ENCODE measurements around the gene C1orf116. TPM values are rescaled to one million over a fixed set of nuclear protein-coding genes. Genes with fewer than 3 reads are reported as not detected.

Gene C1orf116
- total RNA-seq, 1 donor from 2014 or later, result 2.0 TPM

DNA sequence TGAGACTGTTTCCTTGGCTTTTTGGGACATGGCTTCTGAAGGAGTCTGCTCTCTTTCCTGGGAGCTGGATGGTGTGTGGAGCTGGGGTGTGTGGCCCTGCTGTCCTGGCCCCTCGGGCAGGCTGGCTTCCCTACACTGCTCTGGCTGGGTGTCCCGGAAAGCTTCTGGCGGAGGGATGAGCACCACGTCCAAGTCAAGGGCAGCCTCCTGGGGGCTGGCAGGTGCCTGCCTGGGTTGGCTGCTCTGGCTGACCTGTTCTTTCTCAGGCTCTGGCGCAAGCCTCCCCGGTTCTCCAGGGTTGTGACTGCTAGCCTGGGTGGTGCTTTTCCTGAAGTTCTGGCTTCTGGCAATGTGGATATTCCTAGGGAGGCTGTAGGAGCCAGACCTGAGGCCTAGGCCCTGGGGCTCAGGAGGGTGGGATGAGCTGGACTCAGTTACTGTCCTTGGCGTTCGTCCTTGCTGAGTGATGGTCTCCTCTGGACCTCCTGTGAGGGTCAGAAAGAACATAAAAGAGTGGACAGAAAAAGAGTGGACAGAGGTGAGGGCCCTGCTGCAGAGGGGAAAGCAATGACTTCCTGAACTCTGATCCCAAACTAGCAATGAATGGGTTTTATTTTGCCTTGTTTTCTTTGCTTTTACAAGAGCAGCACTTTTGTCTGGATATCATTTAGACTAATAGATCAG, 9.4 kb downstream of the C1orf116 start:
- ATAC-seq (peak; percentile 23), DNase-seq (peak; percentile 62)
- intact Hi-C loops (cut with micrococcal nuclease), result no loop called here

- intact Hi-C loops (cut with micrococcal nuclease), result no loop called here
These were observed 10.5 kb downstream of the C1orf116 start for GRCh38 chr1:207021876-207022596.

DNA sequence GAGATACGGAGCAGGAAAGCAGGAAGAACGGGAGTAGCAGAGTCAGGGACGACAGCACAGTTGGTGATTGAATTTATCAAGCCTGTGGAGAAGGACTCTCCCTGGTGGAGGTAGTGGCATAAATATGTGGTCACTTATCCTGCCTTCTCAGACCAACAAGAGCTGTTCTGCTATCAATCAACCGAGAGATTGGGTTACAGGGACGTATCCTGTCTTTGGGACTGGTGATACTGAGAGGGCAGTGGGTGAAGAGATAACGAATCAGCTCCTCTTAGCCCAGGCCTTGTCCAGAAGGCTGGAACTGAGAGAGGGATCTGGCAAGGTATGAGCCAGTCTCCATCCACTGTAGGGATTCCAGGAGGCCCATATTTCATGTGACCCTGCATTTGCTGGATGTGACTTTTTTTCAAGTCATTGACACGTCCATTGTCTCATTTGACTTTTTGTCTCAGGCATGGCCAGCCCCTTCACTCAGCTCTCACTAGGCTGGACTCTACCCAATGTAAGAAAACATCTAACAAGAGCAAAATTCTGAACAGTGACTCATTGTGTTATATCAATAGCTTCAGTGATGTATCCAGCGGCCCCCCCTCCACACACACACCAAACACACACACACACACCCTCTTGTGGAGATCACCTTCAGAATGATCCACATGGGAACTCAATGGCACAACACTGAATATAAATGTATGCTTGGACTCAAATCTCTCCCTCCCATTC, 11.3 kb downstream of the C1orf116 start:
- intact Hi-C loops (cut with micrococcal nuclease), result no loop called here
- DNase-seq (no peak), ATAC-seq (no peak)

More at GRCh38 chr1:207021876-207022596, 10.5 kb downstream of the C1orf116 start:
- ATAC-seq (no peak), DNase-seq (peak; percentile 20)

GRCh38 chr1:207020709-207021107, 11.8 kb downstream of the C1orf116 start:
- intact Hi-C loops (cut with micrococcal nuclease), result no loop called here
- ATAC-seq (no peak), DNase-seq (no peak)

DNA sequence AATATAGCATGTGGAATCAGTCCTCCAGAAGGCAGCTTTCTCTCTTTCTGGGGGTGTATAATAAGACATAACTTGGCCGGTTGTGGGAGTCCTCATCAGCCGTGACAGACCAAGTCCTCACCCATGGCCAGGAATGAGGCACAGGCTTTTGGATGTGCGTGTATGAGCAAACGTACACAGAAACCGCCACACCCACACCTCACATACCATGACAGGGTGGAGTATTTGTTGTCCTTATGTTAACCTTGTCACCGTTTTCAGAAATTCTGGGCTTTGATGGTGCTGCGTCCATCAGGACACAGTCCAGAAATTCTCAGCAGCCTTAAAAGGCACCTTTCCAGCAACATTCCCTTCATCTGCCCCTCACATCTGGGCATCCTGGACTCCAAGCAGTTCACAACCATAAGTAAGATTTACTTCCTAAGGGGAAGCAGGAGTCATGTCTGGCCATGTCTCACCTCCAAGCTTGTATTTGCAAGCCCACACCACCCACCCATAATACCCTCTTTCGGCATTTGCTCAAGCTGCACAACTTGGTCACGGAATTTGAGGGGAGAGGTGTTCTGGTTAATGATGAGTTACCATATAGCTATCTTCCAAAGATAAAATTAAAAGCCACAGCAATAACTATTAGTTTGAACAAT, 12.4 kb downstream of the C1orf116 start:
- DNase-seq (no peak), ATAC-seq (no peak)
- intact Hi-C loops (cut with micrococcal nuclease), result no loop called here

DNA sequence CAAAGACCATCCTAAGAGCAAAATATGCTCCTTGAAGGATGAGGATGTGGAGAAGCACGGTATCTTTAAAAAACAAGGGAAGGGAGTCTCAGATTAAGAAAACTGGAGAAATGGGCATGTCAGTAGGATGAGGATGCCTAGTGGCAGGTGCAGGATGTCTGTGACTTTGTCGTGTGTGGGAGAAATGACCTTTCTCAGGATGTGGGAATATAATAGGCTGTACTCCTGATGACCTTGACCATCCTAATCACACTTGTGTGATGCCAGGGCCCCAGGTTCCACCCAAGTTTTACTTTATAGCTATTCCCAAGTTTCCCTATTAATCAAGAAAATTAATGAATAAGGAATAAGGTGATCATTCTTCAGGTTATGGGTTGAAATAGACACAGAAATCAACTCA, 12.9 kb downstream of the C1orf116 start:
- DNase-seq, result no peak
- intact Hi-C loops (cut with micrococcal nuclease), result no loop called here
- ATAC-seq, result no peak

DNA sequence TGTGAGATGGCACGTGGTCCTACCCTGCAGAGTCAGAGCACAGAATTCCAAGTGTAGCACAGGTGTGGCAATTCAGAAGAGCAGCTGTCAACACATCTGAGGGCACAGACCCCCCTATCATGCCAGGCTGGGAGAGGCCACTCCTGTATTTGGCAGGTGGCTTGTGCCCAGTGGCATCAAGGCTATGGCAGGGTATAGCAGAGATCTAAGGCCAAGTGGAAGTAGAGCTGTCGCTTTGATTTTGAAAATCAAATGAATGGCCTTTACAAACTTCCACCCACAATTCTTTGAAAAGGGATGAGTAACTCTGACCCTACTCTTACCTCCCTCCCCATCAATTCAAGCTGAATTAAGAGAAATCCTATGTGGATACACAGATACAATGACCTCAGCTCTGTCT, 13.4 kb downstream of the C1orf116 start:
- intact Hi-C loops (cut with micrococcal nuclease), result no loop called here
- DNase-seq, result no peak
- no peak for ATAC-seq

DNA sequence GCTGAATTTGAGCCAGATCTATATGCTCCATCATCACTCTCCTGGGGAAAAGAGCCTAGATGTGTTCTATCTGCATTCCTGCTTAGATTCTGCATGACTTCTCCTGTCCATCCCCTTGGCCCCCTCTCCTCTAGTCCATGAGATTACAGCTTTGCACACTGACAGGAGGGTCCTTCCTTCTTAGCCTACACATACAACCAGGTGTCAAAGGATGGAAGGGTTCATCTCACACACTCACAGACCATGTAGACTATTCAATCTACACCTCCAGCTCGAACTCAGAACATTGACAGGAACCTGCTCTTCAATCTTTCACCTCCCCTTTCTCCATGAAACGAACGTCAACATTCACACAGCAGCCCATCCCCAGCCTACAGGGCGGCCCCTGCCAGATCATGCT, 13.8 kb downstream of the C1orf116 start:
- intact Hi-C loops (cut with micrococcal nuclease), result no loop called here
- DNase-seq, result no peak
- ATAC-seq, result no peak

- intact Hi-C loops (cut with micrococcal nuclease), result no loop called here
- no peak for DNase-seq
- peak; percentile 61 for ATAC-seq
These were observed 14.7 kb downstream of the C1orf116 start for GRCh38 chr1:207017615-207018559.

DNA sequence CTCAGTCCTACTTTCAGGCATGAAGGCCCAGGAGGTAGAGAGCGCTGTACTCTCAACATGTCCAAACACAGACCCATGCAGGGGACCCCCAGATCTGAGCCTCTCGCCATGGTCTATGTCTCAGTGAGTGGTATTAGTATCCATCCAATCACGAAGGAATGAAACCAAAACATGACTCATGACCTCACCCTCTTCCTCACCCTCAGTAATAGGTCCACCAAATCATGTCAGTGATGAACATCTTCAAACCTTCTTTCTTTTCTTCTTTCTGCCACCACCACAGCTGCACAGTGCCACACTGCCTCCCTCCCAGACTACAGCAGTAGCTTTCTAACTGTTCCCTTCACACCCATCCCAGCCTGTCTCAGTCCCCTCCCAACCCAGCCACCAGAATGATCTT, 16.8 kb downstream of the C1orf116 start:
- intact Hi-C loops (cut with micrococcal nuclease), result no loop called here
- no peak for ATAC-seq

DNA sequence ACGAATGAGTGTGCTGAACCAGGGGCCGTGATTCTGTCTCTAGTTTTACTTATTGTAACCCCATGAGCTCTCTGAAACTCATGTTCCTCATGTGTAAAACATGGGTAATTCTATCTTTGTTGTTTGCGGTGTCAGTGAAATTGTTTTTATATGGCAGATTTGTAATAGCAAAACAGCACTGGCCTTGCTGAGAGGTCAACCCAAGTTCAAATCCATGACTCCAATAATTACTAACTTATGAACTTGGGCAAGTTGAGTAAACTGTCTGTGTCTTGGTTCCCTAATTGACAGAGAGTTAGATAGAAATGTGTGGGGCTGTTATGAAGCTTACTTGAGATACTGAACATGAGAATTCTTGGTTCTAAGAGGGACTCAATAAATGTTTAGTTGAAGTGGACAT, 17.8 kb downstream of the C1orf116 start:
- no peak for ATAC-seq
- intact Hi-C loops (cut with micrococcal nuclease), result no loop called here
- DNase-seq, result no peak

More for the DNA sequence above, 16.8 kb downstream of the C1orf116 start:
- DNase-seq, result no peak

GRCh38 chr1:207013321-207014085, 19.1 kb downstream of the C1orf116 start:
- intact Hi-C loops (cut with micrococcal nuclease), result no loop called here
- no peak for DNase-seq
- ATAC-seq, result no peak

GRCh38 chr1:207010726-207011125, 21.8 kb downstream of the C1orf116 start:
- no peak for ATAC-seq
- intact Hi-C loops (cut with micrococcal nuclease), result no loop called here
- DNase-seq, result no peak

- intact Hi-C loops (cut with micrococcal nuclease), result no loop called here
- ATAC-seq, result no peak
- DNase-seq, result no peak
These were observed 22.6 kb downstream of the C1orf116 start for GRCh38 chr1:207009945-207010344.

DNA sequence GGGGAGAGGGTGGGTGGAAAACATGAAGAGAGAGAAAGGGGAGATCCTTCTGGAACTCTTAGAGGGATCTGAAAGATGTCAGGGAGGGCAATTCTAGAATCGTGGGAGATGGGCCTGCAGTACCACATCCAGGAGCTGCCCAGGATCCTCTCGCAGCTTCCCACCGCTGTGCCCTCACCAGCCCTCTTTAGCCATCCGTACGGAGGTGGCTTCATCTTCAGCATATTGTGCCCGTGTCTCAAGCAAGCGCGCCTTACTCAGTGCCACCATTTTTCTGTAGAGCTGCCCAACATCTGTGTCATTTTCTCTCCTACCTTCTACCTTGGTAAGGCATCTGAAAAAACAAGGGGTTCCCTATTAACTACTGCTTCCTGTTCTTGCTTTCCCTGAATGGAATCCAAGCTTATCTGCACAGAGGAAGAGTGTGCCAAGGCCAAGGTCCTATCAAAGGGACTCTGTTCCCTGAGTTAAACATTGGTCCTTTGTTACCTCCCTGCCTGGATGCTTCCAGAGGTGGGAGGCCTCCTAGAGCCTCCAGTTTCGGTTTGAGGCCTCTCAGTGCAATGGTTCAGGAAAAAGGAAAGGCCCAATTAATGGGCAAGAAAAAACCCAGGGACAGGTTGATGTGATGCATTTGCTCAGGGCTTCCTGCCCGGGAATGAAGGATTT, 23.2 kb downstream of the C1orf116 start:
- DNase-seq (no peak), ATAC-seq (peak; percentile 37)
- intact Hi-C loops (cut with micrococcal nuclease), result no loop called here

- ATAC-seq, result no peak
- DNase-seq, result no peak
- intact Hi-C loops (cut with micrococcal nuclease), result no loop called here
These were observed 25.1 kb downstream of the C1orf116 start for GRCh38 chr1:207007352-207008033.

DNA sequence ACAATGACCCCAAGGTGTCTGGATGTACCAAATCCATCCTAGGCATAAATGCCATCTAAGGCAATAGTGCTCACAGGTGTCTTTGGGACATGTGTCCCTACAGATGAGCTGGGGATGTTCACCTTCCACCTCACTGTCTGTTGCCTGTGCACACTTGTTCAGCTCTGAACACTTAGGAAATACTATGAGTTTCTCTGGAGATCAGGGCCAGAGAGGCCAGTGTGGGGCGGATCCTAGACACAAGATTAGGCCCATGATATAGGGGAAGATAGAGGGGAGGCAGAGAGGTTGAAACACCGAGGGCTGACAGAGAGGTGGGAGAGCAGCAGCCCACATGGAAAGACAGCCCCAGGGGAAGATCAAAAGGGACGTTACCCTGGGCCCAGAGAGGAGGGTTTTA, 25.6 kb downstream of the C1orf116 start:
- DNase-seq (no peak), ATAC-seq (no peak)
- intact Hi-C loops (cut with micrococcal nuclease), result no loop called here

Data from left ventricle myocardium superior (tissue), 1 donor.